ENCODE measurements around the gene THUMPD3.

The THUMPD3 gene

GRCh38 chr3:9430733-9431132 lies 67.9 kb downstream of the THUMPD3 start:
- DNase-seq = no peak

- DNase-seq = no peak
Measured at GRCh38 chr3:9433627-9434521, 71.0 kb downstream of the THUMPD3 start.

GRCh38 chr3:9435316-9435715 lies 72.5 kb downstream of the THUMPD3 start:
- no peak for DNase-seq

Measured in NCI-H1436 treated with DMSO at 0.1 percent for 48 hours (cell line).